OCI-LY7 (cell line): Measurements from ENCODE around the gene ALB.

Source experiments
- EZH2phosphoT487 ChIP-seq: fragments of 200-600 bp; sonication (generic); IDR thresholded peaks from 2 replicates; pipeline ENCODE4 v1.6.1; 2018; ENCODE audit warnings: low read depth, borderline replicate concordance, mild to moderate bottlenecking, mixed run types, antibody characterized with exemption, low read length, moderate library complexity, mixed read lengths
- TF ChIP-seq, protein P1 (sequence below): fragments of 200-600 bp; sonication (generic); conservative IDR thresholded peaks from 2 replicates; pipeline ENCODE4 v1.5.1; 2014; ENCODE audit warnings: mild to moderate bottlenecking, antibody characterized with exemption, low read length, moderate library complexity, mixed read lengths

GRCh38 chr4:73391774-73392173, 12.3 kb upstream of the ALB start:
- TF ChIP-seq, protein P1, sequence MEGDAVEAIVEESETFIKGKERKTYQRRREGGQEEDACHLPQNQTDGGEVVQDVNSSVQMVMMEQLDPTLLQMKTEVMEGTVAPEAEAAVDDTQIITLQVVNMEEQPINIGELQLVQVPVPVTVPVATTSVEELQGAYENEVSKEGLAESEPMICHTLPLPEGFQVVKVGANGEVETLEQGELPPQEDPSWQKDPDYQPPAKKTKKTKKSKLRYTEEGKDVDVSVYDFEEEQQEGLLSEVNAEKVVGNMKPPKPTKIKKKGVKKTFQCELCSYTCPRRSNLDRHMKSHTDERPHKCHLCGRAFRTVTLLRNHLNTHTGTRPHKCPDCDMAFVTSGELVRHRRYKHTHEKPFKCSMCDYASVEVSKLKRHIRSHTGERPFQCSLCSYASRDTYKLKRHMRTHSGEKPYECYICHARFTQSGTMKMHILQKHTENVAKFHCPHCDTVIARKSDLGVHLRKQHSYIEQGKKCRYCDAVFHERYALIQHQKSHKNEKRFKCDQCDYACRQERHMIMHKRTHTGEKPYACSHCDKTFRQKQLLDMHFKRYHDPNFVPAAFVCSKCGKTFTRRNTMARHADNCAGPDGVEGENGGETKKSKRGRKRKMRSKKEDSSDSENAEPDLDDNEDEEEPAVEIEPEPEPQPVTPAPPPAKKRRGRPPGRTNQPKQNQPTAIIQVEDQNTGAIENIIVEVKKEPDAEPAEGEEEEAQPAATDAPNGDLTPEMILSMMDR, result no peak
- TF ChIP-seq EZH2phosphoT487, result no peak
